Astrocyte (in vitro differentiated cells and primary cell): ENCODE results near the gene CACNA2D1.

Source experiments
- EZH2 ChIP-seq: IDR thresholded peaks from 2 replicates; pipeline ENCODE4 v1.6.1; 2012; ENCODE audit warnings: mild to moderate bottlenecking, low read length, inconsistent platforms; ENCODE audit not compliant: insufficient read depth
- TF ChIP-seq, protein P1 (sequence below): IDR thresholded peaks from 2 replicates; pipeline ENCODE4 v1.5.1; 2011; ENCODE audit warnings: low read depth, mild to moderate bottlenecking, inconsistent platforms, low read length, moderate library complexity; ENCODE audit not compliant: insufficient read depth

- TF ChIP-seq, protein P1, sequence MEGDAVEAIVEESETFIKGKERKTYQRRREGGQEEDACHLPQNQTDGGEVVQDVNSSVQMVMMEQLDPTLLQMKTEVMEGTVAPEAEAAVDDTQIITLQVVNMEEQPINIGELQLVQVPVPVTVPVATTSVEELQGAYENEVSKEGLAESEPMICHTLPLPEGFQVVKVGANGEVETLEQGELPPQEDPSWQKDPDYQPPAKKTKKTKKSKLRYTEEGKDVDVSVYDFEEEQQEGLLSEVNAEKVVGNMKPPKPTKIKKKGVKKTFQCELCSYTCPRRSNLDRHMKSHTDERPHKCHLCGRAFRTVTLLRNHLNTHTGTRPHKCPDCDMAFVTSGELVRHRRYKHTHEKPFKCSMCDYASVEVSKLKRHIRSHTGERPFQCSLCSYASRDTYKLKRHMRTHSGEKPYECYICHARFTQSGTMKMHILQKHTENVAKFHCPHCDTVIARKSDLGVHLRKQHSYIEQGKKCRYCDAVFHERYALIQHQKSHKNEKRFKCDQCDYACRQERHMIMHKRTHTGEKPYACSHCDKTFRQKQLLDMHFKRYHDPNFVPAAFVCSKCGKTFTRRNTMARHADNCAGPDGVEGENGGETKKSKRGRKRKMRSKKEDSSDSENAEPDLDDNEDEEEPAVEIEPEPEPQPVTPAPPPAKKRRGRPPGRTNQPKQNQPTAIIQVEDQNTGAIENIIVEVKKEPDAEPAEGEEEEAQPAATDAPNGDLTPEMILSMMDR = no peak
- no peak for TF ChIP-seq EZH2
These were observed 259.9 kb downstream of the CACNA2D1 start for GRCh38 chr7:82183634-82184033.
